DMS 273 (cell line): ENCODE data around the gene IQGAP1.
A peak's percentile ranks its signal among the peaks of the same experiment; 100 is the strongest.

Experiments
- DNase-seq: peaks from one replicate; lab custom pipeline; 2025; ENCODE audit not compliant: unreplicated experiment; lab: John Stamatoyannopoulos, UW

The IQGAP1 gene

GRCh38 chr15:90436952-90437351, 48.9 kb downstream of the IQGAP1 start:
- DNase-seq: no peak

GRCh38 chr15:90437516-90437915, 49.5 kb downstream of the IQGAP1 start:
- no peak for DNase-seq

GRCh38 chr15:90439946-90440345, 51.9 kb downstream of the IQGAP1 start:
- no peak for DNase-seq

- no peak for DNase-seq
Measured at GRCh38 chr15:90441027-90441426, 53.0 kb downstream of the IQGAP1 start.

GRCh38 chr15:90442423-90442822, 54.4 kb downstream of the IQGAP1 start:
- DNase-seq: no peak

- DNase-seq: no peak
Measured at GRCh38 chr15:90449206-90449735, 61.2 kb downstream of the IQGAP1 start.

GRCh38 chr15:90451053-90451850, 63.2 kb downstream of the IQGAP1 start:
- peak; percentile 49 for DNase-seq

GRCh38 chr15:90456236-90456635, 68.2 kb downstream of the IQGAP1 start:
- no peak for DNase-seq

GRCh38 chr15:90458061-90458460, 70.0 kb downstream of the IQGAP1 start:
- no peak for DNase-seq

- no peak for DNase-seq
Measured at GRCh38 chr15:90459368-90459767, 71.3 kb downstream of the IQGAP1 start.

- no peak for DNase-seq
Measured at GRCh38 chr15:90460142-90460824, 72.2 kb downstream of the IQGAP1 start.

- DNase-seq: no peak
Measured at GRCh38 chr15:90463381-90463780, 75.3 kb downstream of the IQGAP1 start.

- no peak for DNase-seq
Measured at GRCh38 chr15:90465140-90465929, 77.3 kb downstream of the IQGAP1 start.

GRCh38 chr15:90465930-90466567, 78.0 kb downstream of the IQGAP1 start:
- no peak for DNase-seq

GRCh38 chr15:90469723-90470122, 81.7 kb downstream of the IQGAP1 start:
- no peak for DNase-seq

GRCh38 chr15:90470453-90470852, 82.4 kb downstream of the IQGAP1 start:
- DNase-seq: no peak

- no peak for DNase-seq
Measured at GRCh38 chr15:90471126-90471525, 83.1 kb downstream of the IQGAP1 start.

- DNase-seq: no peak
Measured at GRCh38 chr15:90471769-90472168, 83.7 kb downstream of the IQGAP1 start.

- DNase-seq: no peak
Measured at GRCh38 chr15:90478846-90479481, 90.9 kb downstream of the IQGAP1 start.

GRCh38 chr15:90479656-90480055, 91.6 kb downstream of the IQGAP1 start:
- DNase-seq: no peak
